ENCODE results near the gene SOCS4.
"Not testable (repeated sequence)": the region's sequence is repeated elsewhere in the genome, so short reads cannot be mapped to it uniquely, and the experiment has no call there.

The SOCS4 gene

GRCh38 chr14:55026793-55027561, at the start of gene SOCS4, which contains the start of gene WDHD1:
Gene SOCS4, plus strand, starts transcription at chr14:55027236. Its CDS starts 15,806 bp downstream, at chr14:55043042.
Gene WDHD1, minus strand, starts transcription at chr14:55027099. Its CDS starts 312 bp downstream, at chr14:55026787.
- peak; percentile 92 to 97 for DNase-seq

GRCh38 chr14:54979039-54979438, 48.0 kb upstream of the SOCS4 start:
- no peak for DNase-seq

GRCh38 chr14:54981698-54982097, 45.3 kb upstream of the SOCS4 start:
- peak in 1 of 2 donors; percentile 32 for DNase-seq

GRCh38 chr14:54985156-54985555, 41.9 kb upstream of the SOCS4 start:
- no peak for DNase-seq

GRCh38 chr14:55000381-55000780, 26.7 kb upstream of the SOCS4 start:
- peak; percentile 26 to 50 for DNase-seq

- DNase-seq, result no peak
These were observed 22.0 kb upstream of the SOCS4 start for GRCh38 chr14:55005071-55005470.

GRCh38 chr14:55015006-55015405, 12.0 kb upstream of the SOCS4 start:
- DNase-seq, result no peak

- DNase-seq, result peak in 1 of 2 donors; percentile 8
These were observed 7.0 kb upstream of the SOCS4 start for GRCh38 chr14:55019968-55020554.

GRCh38 chr14:55024365-55024764, 2.7 kb upstream of the SOCS4 start:
- not testable (repeated sequence) for DNase-seq

GRCh38 chr14:55025948-55026347, 1.1 kb upstream of the SOCS4 start:
- DNase-seq, result no peak

- peak; percentile 6 to 15 for DNase-seq
These were observed 619 bp upstream of the SOCS4 start for GRCh38 chr14:55026441-55026792.

- peak in 1 of 2 donors; percentile 11 for DNase-seq
These were observed 1.0 kb downstream of the SOCS4 start for GRCh38 chr14:55028066-55028465.

- no peak for DNase-seq
These were observed 1.4 kb downstream of the SOCS4 start for GRCh38 chr14:55028476-55028875.

GRCh38 chr14:55031190-55031589, 4.2 kb downstream of the SOCS4 start:
- no peak for DNase-seq

GRCh38 chr14:55037995-55038394, 11.0 kb downstream of the SOCS4 start:
- not testable (repeated sequence) for DNase-seq

- no peak for DNase-seq
These were observed 11.7 kb downstream of the SOCS4 start for GRCh38 chr14:55038708-55039107.

- no peak for DNase-seq
These were observed 16.5 kb downstream of the SOCS4 start for GRCh38 chr14:55043528-55043927.

GRCh38 chr14:55045087-55045486, 18.1 kb downstream of the SOCS4 start:
- peak; percentile 21 to 29 for DNase-seq

- no peak for DNase-seq
These were observed 20.4 kb downstream of the SOCS4 start for GRCh38 chr14:55047301-55048053.

GRCh38 chr14:55048900-55049436, 21.9 kb downstream of the SOCS4 start:
- no peak for DNase-seq

GRCh38 chr14:55051165-55051422, 24.1 kb downstream of the SOCS4 start:
- no peak for DNase-seq

- DNase-seq, result peak; percentile 83 to 90
These were observed 24.6 kb downstream of the SOCS4 start, which contains the start of gene MAPK1IP1L for GRCh38 chr14:55051423-55052268. Gene MAPK1IP1L, plus strand, starts transcription at chr14:55051647. Its CDS starts 10,037 bp downstream, at chr14:55061684.

Measured in inflammatory macrophage treated with lipopolysaccharide for 1 hour (primary cell).